Activated naive CD4-positive, alpha-beta T cell treated with anti-CD3 and anti-CD28 coated beads, Interleukin-2, amount 10 ng/mL, durations not matched to agents 7 days and 5 days (primary cell): ENCODE results near the gene SHISAL1.

Experiments
- CTCF ChIA-PET: fragments of 350-600 bp; sonication (Branson Sonifier 250); formaldehyde crosslinking; loops from one replicate; lab custom pipeline; 2021; ENCODE audit warnings: antibody characterized with exemption; lab: Charles Lee
- DNase-seq: peaks from one replicate; pipeline ENCODE4 v3.0.0-alpha.2; 2020
- H3K27ac Mint-ChIP-seq: one replicate; pipeline ENCODE4 v1.8.0; 2021; ENCODE audit warnings: mild to moderate bottlenecking, moderate library complexity, mixed read lengths
- H3K27me3 Mint-ChIP-seq: one replicate; pipeline ENCODE4 v1.8.0; 2021; ENCODE audit warnings: mild to moderate bottlenecking, mixed read lengths
- H3K36me3 Mint-ChIP-seq: one replicate; pipeline ENCODE4 v1.8.0; 2021; ENCODE audit warnings: mixed read lengths
- H3K4me1 Mint-ChIP-seq: one replicate; pipeline ENCODE4 v1.8.0; 2021; ENCODE audit warnings: mixed read lengths
- H3K4me3 Mint-ChIP-seq: one replicate; pipeline ENCODE4 v1.8.0; 2021; ENCODE audit warnings: mild to moderate bottlenecking, moderate library complexity, mixed read lengths
- H3K9me3 Mint-ChIP-seq: one replicate; pipeline ENCODE4 v1.8.0; 2021; ENCODE audit warnings: mixed read lengths

The SHISAL1 gene

GRCh38 chr22:44200451-44200850 is 112.3 kb downstream of the SHISAL1 start:
- Mint-ChIP-seq H3K27ac (no peak overlapping the region), H3K27me3 (no peaks in the 10 kb centered on the region), H3K4me3 (no peak overlapping the region), H3K36me3 (peaks cover 37% of the 10 kb centered on the region), H3K9me3 (no peaks in the 10 kb centered on the region), H3K4me1 (peaks cover 18% of the 10 kb centered on the region)
- DNase-seq: no peak
- CTCF ChIA-PET: no interaction called here

- CTCF ChIA-PET: no interaction called here
- Mint-ChIP-seq H3K9me3 (no peaks in the 10 kb centered on the region), H3K27ac (no peak overlapping the region), H3K4me3 (no peak overlapping the region), H3K36me3 (peaks cover 39% of the 10 kb centered on the region), H3K27me3 (no peaks in the 10 kb centered on the region), H3K4me1 (peaks cover 18% of the 10 kb centered on the region)
- no peak for DNase-seq
Measured at GRCh38 chr22:44199866-44200265, 112.9 kb downstream of the SHISAL1 start.

GRCh38 chr22:44199164-44199563 is 113.6 kb downstream of the SHISAL1 start:
- Mint-ChIP-seq H3K4me3 (no peak overlapping the region), H3K4me1 (peaks cover 20% of the 10 kb centered on the region), H3K27me3 (no peaks in the 10 kb centered on the region), H3K9me3 (no peaks in the 10 kb centered on the region), H3K36me3 (peaks cover 43% of the 10 kb centered on the region), H3K27ac (no peak overlapping the region)
- CTCF ChIA-PET: no interaction called here
- no peak for DNase-seq

GRCh38 chr22:44197271-44197670 is 115.5 kb downstream of the SHISAL1 start:
- Mint-ChIP-seq H3K4me3 (no peak overlapping the region), H3K27ac (no peak overlapping the region), H3K4me1 (peaks cover 37% of the 10 kb centered on the region), H3K9me3 (no peaks in the 10 kb centered on the region), H3K27me3 (no peaks in the 10 kb centered on the region), H3K36me3 (peaks cover 50% of the 10 kb centered on the region)
- no peak for DNase-seq
- CTCF ChIA-PET: no interaction called here

- H3K4me1 Mint-ChIP-seq: peaks cover 41% of the 10 kb centered on the region
- CTCF ChIA-PET: no interaction called here
- no peaks in the 10 kb centered on the region for H3K9me3 Mint-ChIP-seq
- no peaks in the 10 kb centered on the region for H3K27me3 Mint-ChIP-seq
- no peak for DNase-seq
- H3K27ac Mint-ChIP-seq: no peak overlapping the region
- no peak overlapping the region for H3K4me3 Mint-ChIP-seq
- H3K36me3 Mint-ChIP-seq: peaks cover 49% of the 10 kb centered on the region
Measured at GRCh38 chr22:44196731-44197131, 116.0 kb downstream of the SHISAL1 start.

GRCh38 chr22:44196241-44196640 is 116.5 kb downstream of the SHISAL1 start:
- Mint-ChIP-seq H3K36me3 (peaks cover 49% of the 10 kb centered on the region), H3K4me1 (peaks cover 43% of the 10 kb centered on the region)
- CTCF ChIA-PET: no interaction called here

GRCh38 chr22:44195189-44195871 is 117.4 kb downstream of the SHISAL1 start:
- Mint-ChIP-seq H3K9me3 (no peaks in the 10 kb centered on the region), H3K27me3 (no peaks in the 10 kb centered on the region), H3K27ac (no peak overlapping the region), H3K36me3 (peaks cover 42% of the 10 kb centered on the region), H3K4me1 (peaks cover 38% of the 10 kb centered on the region), H3K4me3 (no peak overlapping the region)
- DNase-seq: no peak
- CTCF ChIA-PET: no interaction called here

More at GRCh38 chr22:44196241-44196640, 116.5 kb downstream of the SHISAL1 start:
- H3K4me3 Mint-ChIP-seq: no peak overlapping the region
- no peaks in the 10 kb centered on the region for H3K27me3 Mint-ChIP-seq
- no peak overlapping the region for H3K27ac Mint-ChIP-seq
- DNase-seq: no peak
- H3K9me3 Mint-ChIP-seq: no peaks in the 10 kb centered on the region

DNA sequence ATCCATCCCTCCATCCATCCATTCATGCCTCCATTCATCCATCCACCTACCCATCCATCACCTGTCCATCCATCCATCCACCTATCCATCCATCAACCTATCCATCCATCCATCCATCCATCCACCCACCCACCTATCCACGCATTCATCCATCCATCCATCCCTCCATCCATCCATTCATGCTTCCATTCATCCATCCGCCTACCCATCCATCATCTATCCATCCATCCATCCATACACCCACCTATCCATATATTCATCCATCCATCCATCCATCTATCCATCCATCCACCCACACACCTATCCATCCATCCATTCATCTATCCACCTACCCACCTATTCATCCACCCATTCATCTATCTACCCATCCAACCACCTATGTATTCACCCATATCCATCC is 118.2 kb downstream of the SHISAL1 start:
- no peak for DNase-seq
- H3K4me1 Mint-ChIP-seq: peaks cover 39% of the 10 kb centered on the region
- no peaks in the 10 kb centered on the region for H3K27me3 Mint-ChIP-seq
- CTCF ChIA-PET: interaction anchor here (0.8 kb wide), 1 partner anchor 17 kb away, joined by 3 read pairs; no protein-coding TSS in a partner anchor
- H3K27ac Mint-ChIP-seq: no peak overlapping the region
- H3K9me3 Mint-ChIP-seq: no peaks in the 10 kb centered on the region
- H3K36me3 Mint-ChIP-seq: peaks cover 40% of the 10 kb centered on the region
- H3K4me3 Mint-ChIP-seq: no peak overlapping the region
